ENCODE measurements around the gene SLC25A34.

Gene SLC25A34

GRCh38 chr1:15714406-15715136, 21.5 kb upstream of the SLC25A34 start:
- no peak for DNase-seq

GRCh38 chr1:15717418-15718125, 18.5 kb upstream of the SLC25A34 start:
- no peak for DNase-seq

GRCh38 chr1:15718199-15718601, 17.9 kb upstream of the SLC25A34 start:
- no peak for DNase-seq

- DNase-seq: no peak
Measured at GRCh38 chr1:15719381-15720120, 16.5 kb upstream of the SLC25A34 start.

GRCh38 chr1:15720861-15721260, 15.2 kb upstream of the SLC25A34 start:
- no peak for DNase-seq

- DNase-seq: no peak
Measured at GRCh38 chr1:15722411-15722810, 13.6 kb upstream of the SLC25A34 start.

GRCh38 chr1:15722836-15723532, 13.1 kb upstream of the SLC25A34 start:
- DNase-seq: no peak

- DNase-seq: no peak
Measured at GRCh38 chr1:15723631-15724246, 12.3 kb upstream of the SLC25A34 start.

GRCh38 chr1:15724949-15725880, 10.8 kb upstream of the SLC25A34 start:
- DNase-seq: no peak

GRCh38 chr1:15726508-15726907, 9.6 kb upstream of the SLC25A34 start:
- no peak for DNase-seq

- DNase-seq: no peak
Measured at GRCh38 chr1:15727021-15727420, 9.0 kb upstream of the SLC25A34 start.

- no peak for DNase-seq
Measured at GRCh38 chr1:15727424-15727823, 8.6 kb upstream of the SLC25A34 start.

- DNase-seq: no peak
Measured at GRCh38 chr1:15727866-15728534, 8.1 kb upstream of the SLC25A34 start.

- DNase-seq: no peak
Measured at GRCh38 chr1:15728937-15729657, 7.0 kb upstream of the SLC25A34 start.

GRCh38 chr1:15730423-15730822, 5.6 kb upstream of the SLC25A34 start:
- DNase-seq: no peak

- DNase-seq: no peak
Measured at GRCh38 chr1:15730936-15731335, 5.1 kb upstream of the SLC25A34 start.

- no peak for DNase-seq
Measured at GRCh38 chr1:15731735-15732685, 4.0 kb upstream of the SLC25A34 start.

- no peak for DNase-seq
Measured at GRCh38 chr1:15732686-15733081, 3.4 kb upstream of the SLC25A34 start.

- no peak for DNase-seq
Measured at GRCh38 chr1:15733218-15733725, 2.8 kb upstream of the SLC25A34 start.
